Measurements from ENCODE around the gene RABGGTA. TPM values are rescaled to one million over a fixed set of nuclear protein-coding genes. Genes with fewer than 3 reads are reported as not detected.
A peak's percentile ranks its signal among the peaks of the same experiment; 100 is the strongest.

RABGGTA gene
- total RNA-seq, 1 donor from 2014 or later = 22.8 TPM

GRCh38 chr14:24315243-24315806 lies 43.9 kb upstream of the RABGGTA start:
- no peak for DNase-seq (ENCODE audit: low read depth, low spot score)
- Mint-ChIP-seq H3K4me3 (peak overlapping the region; percentile 15), H3K36me3 (ENCODE audit: low read depth) (no peaks in the 10 kb centered on the region), H3K27me3 (ENCODE audit: low read depth) (peaks cover 33% of the 10 kb centered on the region), H3K9me3 (no peaks in the 10 kb centered on the region), H3K27ac (ENCODE audit: unreplicated experiment) (no peak overlapping the region), H3K4me1 (no peaks in the 10 kb centered on the region)
- TF ChIP-seq CTCF (conservative IDR thresholded peaks at IDR 0.05) = no peak

GRCh38 chr14:24314377-24315193 lies 43.2 kb upstream of the RABGGTA start:
- no peak for TF ChIP-seq CTCF (conservative IDR thresholded peaks at IDR 0.05)
- no peaks in the 10 kb centered on the region for H3K4me1 Mint-ChIP-seq
- DNase-seq (ENCODE audit: low read depth, low spot score) = no peak
- H3K27ac Mint-ChIP-seq (ENCODE audit: unreplicated experiment) = no peak overlapping the region
- H3K4me3 Mint-ChIP-seq = no peak overlapping the region
- peaks cover 25% of the 10 kb centered on the region for H3K27me3 Mint-ChIP-seq (ENCODE audit: low read depth)
- no peaks in the 10 kb centered on the region for H3K9me3 Mint-ChIP-seq
- H3K36me3 Mint-ChIP-seq (ENCODE audit: low read depth) = no peaks in the 10 kb centered on the region

GRCh38 chr14:24313913-24314312 lies 42.5 kb upstream of the RABGGTA start:
- no peaks in the 10 kb centered on the region for H3K9me3 Mint-ChIP-seq
- no peaks in the 10 kb centered on the region for H3K36me3 Mint-ChIP-seq (ENCODE audit: low read depth)
- no peak overlapping the region for H3K4me3 Mint-ChIP-seq
- H3K4me1 Mint-ChIP-seq = no peaks in the 10 kb centered on the region
- DNase-seq (ENCODE audit: low read depth, low spot score) = no peak
- peaks cover 18% of the 10 kb centered on the region for H3K27me3 Mint-ChIP-seq (ENCODE audit: low read depth)
- H3K27ac Mint-ChIP-seq (ENCODE audit: unreplicated experiment) = no peak overlapping the region
- no peak for TF ChIP-seq CTCF (conservative IDR thresholded peaks at IDR 0.05)

GRCh38 chr14:24312736-24313507 lies 41.5 kb upstream of the RABGGTA start:
- peaks cover 2% of the 10 kb centered on the region for H3K36me3 Mint-ChIP-seq (ENCODE audit: low read depth)
- peaks cover 9% of the 10 kb centered on the region for H3K27me3 Mint-ChIP-seq (ENCODE audit: low read depth)
- no peak overlapping the region for H3K4me3 Mint-ChIP-seq
- H3K27ac Mint-ChIP-seq (ENCODE audit: unreplicated experiment) = no peak overlapping the region
- H3K9me3 Mint-ChIP-seq = no peaks in the 10 kb centered on the region
- peaks cover 3% of the 10 kb centered on the region for H3K4me1 Mint-ChIP-seq
- TF ChIP-seq CTCF (conservative IDR thresholded peaks at IDR 0.05) = no peak
- DNase-seq (ENCODE audit: low read depth, low spot score) = no peak

GRCh38 chr14:24311837-24312615 lies 40.6 kb upstream of the RABGGTA start:
- no peaks in the 10 kb centered on the region for H3K9me3 Mint-ChIP-seq
- peaks cover 3% of the 10 kb centered on the region for H3K36me3 Mint-ChIP-seq (ENCODE audit: low read depth)
- H3K4me1 Mint-ChIP-seq = peaks cover 5% of the 10 kb centered on the region
- no peak for TF ChIP-seq CTCF (conservative IDR thresholded peaks at IDR 0.05)
- H3K27me3 Mint-ChIP-seq (ENCODE audit: low read depth) = peaks cover under 1% of the 10 kb centered on the region
- H3K27ac Mint-ChIP-seq (ENCODE audit: unreplicated experiment) = peak overlapping the region; percentile 24
- no peak for DNase-seq (ENCODE audit: low read depth, low spot score)
- H3K4me3 Mint-ChIP-seq = no peak overlapping the region
